Stimulated activated CD8-positive, alpha-beta memory T cell treated with anti-CD3 and anti-CD28 coated beads, Interleukin-12 subunit alpha, Interleukin-12 subunit beta, amount 100 ng/mL, for 1 hour (primary cell): ENCODE data around the gene ALLC.

Experiments used
- DNase-seq: peaks from one replicate; pipeline ENCODE4 v3.0.0-alpha.2; 2020; ENCODE audit warnings: low read depth

The ALLC gene

GRCh38 chr2:3679180-3679579 lies 21.2 kb downstream of the ALLC start:
- no peak for DNase-seq

DNA sequence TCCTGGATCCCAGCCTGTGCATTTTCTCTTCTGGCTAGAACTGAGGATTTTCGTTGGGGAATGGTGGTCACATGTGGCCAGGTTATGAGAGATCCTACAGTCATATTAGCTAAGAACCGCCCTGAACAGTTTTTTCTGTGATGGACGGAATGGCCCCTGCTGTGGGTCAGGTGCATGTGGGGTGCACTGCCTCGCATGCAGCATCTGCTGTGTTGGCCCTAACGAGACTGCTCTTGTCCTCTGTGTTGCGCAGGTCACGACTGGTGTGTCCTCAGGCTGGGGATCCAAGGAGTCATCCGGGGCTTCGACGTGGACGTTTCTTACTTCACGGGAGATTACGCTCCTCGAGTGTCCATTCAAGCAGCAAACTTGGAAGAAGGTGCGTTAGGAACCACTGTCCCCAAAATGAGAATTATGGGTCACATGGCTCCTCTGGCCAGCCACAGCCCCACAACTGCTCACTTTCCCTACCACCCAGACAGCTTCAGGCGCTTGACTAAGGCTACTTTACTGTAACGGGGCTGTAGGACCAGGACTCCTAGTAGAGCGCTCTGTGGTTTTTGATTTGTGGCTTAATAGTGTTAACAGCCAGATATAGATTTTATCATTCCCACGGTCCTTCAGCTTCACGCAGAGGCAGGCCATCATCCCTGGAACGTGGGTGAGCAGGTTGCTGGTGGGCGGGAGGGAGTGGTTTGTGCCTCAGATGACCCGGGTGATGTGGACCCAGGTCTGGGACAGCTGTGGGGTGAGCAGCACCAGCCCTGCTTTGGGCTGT lies 21.8 kb downstream of the ALLC start:
- no peak for DNase-seq

DNA sequence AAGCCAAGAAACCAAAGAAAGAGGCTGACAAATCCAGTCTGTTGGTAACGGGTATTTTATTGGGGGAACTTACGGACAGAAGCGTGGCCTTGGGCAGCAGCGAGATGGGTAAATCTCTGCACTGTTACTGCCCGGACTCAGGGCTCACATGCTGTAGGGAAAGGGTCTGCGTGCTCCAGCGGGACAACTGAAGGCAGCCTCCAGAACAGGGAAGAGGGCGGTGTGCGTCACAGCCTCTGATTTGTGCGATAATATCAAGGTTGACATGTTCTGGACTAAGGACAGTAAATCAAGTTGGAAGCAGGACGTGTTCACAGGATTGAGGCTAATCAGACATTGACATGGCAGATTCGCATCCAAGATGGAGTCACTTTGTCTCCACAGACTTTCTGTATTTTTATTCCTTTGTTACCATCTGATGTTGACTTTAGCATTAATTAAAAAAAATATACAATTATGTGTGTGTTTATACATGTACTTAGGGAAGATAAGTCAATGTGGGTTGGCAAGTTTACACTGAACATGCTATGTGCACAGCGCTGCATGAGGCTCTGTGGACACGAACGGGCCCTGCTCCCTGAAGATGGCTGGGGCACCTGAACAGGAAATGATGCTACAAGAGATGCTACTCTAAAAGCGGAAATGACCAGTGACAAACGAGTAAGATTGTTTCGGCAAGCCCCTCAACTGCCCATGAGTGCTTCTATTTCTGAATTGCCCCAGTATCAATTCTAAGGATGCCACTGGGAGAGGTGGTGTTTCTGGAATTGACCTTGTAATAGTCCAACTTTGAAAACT lies 22.7 kb downstream of the ALLC start:
- no peak for DNase-seq

- no peak for DNase-seq
Observed at GRCh38 chr2:3681625-3682024, 23.6 kb downstream of the ALLC start.

GRCh38 chr2:3682811-3683210 lies 24.8 kb downstream of the ALLC start:
- DNase-seq: no peak

DNA sequence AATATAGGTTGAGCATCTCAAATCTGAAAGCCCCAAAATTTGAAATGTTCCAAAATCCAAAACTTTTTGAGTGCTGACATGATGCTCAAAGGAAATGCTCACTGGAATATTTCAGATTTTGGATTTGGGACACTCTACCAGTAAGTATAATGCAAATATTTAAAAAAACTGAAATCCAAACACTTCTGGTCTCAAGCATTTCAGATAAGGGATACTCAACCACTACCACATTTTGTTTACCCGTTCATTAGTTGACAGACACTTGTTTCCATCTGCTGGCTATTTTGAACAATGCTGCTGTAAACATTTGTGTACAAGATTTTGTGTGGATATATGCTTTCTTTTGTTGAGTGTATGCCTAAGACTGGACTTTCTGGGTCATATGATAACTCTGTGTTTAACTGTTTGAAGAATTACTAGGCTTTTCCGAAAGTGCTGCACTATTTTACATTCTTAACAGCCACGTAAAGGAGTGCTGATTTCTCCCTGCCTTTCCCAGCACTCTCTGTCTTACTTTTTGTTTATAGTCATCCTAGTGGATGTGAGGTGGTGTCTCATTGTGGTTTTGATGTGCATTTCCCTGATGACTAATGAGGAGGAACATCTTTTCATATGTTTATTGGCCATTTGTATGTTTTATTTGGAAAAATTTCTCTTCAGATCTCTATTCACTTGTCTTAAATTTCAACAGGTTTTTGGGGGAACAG lies 25.9 kb downstream of the ALLC start:
- DNase-seq: no peak

DNA sequence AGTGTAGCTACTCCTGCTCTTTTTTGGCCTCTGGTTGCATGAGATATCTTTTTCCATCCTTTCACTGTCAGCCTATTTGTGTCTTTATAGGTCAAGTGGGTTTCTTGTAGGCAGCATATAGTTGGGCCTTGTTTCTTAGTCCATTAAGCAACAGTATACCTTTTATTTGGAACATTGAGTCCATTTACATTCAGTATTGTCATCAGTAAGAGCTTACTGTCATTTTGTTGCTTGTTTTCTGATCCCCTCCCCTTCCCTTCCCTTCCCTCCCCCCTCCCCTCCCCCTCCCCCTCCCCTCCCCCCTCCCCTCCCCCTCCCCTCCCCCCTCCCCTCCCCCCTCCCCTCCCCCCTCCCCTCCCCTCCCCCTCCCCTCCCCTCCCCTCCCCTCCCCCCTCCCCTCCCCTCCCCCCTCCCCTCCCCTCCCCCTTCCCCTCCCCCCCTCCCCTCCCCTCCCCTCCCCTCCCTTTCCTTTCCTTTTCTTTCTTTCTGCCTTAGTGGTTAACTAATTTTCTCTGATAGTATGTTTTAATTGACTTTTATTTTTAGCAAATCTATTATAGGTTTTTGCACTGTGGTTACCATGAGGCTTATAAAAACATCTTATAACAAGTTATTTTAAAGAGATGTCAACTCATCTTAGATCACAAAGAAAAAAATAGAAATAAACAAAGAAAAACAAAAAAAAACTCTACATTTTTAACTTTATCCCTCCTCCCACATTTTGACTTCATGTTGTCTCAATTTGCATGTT lies 32.2 kb downstream of the ALLC start:
- no peak for DNase-seq

DNA sequence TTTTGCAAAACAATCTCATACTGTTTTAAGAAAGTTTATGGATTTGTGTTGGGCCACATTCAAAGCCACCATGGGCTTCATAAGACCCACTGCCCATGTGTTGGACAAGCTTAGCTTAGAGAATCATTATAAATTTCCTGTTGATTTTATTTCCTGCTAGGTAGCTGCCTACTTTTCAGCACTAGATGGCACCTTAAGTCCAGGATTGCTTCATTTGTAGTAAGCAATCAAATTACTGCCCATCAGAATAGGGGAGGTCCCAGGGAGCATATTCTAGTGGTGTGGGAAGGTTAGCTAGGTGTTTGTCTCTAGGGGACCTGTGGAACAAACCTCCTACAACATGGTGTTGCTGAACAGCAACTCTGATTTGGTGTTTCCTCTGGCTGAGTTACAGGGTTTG lies 34.4 kb downstream of the ALLC start:
- no peak for DNase-seq

GRCh38 chr2:3696545-3696944 lies 38.5 kb downstream of the ALLC start:
- DNase-seq: no peak

- DNase-seq: no peak
Observed at GRCh38 chr2:3701071-3701470, 43.1 kb downstream of the ALLC start.

- DNase-seq: no peak
Observed at GRCh38 chr2:3703236-3703756, 45.3 kb downstream of the ALLC start, which contains the start of gene DCDC2C. Gene DCDC2C, plus strand, starts transcription at chr2:3703575. Its CDS starts 177 bp downstream, at chr2:3703752.

DNA sequence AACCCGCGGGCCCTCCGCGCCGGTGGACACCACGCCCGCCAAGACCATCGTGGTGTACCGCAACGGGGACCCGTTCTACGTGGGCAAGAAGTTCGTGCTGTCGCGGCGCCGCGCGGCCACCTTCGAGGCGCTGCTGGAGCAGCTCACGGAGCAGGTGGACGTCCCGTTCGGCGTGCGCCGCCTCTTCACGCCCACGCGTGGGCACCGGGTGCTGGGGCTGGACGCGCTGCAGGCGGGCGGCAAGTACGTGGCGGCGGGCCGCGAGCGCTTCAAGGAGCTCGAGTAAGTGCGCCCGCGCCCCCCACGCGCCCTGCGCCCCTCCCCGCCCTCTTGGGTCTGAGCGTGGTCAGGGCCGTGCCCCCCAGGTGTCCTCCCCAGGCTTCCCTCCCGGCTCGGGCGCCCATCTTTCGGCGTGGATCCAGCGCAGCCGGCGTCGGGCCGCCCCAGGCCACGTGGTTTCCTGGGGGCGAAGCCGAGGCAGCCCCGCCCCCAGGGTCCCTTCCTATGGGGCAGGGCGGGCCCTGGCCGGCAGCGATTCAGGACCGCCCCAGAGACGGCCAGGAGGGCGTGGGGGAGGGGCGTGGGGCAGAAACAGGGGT lies 45.9 kb downstream of the ALLC start:
- no peak for DNase-seq

DNA sequence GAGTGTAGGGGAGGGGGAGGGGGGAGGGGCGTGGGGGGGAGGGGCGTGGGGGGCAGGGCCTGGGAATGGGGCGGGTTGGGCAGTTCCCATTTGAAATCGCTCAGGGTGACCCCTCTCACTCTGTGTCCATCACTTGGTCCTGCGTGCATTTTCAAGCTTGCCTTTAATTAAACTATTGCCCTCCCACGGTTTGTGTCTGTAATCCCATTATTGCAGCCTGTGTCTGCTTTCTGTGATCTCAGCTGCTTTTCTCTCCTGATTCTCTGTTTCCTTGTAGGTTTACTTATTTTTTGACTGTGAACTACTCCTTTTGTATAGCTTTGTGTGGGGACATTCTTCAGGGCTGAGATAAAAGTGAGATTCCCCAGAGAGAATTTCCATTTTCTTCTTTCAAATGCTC lies 46.7 kb downstream of the ALLC start:
- no peak for DNase-seq

- DNase-seq: no peak
Observed at GRCh38 chr2:3705782-3706181, 47.8 kb downstream of the ALLC start.

GRCh38 chr2:3706892-3707291 lies 48.9 kb downstream of the ALLC start:
- no peak for DNase-seq

DNA sequence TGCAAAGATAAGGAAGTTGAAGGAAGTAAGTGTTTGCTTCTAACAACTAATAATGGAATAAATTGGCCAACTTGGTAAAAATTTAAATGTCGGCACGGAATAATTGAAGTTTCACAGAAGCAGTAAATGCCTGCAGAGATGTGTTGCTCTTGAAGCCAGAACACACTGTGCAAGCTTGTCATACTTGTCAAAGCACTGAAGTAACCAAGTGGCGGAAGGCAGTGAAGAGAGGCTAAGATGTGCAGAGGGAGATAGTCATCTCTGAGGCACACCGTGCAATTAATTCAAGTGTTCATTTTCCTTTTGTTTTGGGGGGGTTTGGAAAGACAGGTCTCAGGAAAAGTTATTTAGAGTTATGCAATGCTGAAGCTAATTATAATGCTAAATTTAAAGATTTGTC lies 50.6 kb downstream of the ALLC start:
- no peak for DNase-seq

GRCh38 chr2:3709225-3709624 lies 51.2 kb downstream of the ALLC start:
- DNase-seq: no peak

DNA sequence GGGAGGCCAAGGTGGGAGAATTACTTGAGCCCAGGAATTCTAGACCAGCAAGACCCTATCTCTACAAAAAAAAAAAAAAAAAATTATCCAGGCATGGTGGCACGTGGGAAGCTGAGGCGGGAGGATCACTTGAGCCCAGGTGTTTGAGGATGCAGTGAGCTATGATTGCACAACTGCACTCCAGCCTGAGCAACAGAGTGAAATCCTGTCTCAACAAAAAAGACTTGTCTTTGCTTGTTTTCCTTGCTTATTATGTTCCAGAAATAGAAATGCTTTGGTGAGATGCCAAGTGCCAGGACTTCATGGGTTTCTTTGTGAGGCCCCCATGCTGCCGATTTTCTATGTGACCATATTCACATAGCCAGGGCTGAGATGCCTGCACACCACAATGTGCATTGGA lies 54.4 kb downstream of the ALLC start:
- no peak for DNase-seq

GRCh38 chr2:3712831-3713503 lies 55.0 kb downstream of the ALLC start:
- no peak for DNase-seq

DNA sequence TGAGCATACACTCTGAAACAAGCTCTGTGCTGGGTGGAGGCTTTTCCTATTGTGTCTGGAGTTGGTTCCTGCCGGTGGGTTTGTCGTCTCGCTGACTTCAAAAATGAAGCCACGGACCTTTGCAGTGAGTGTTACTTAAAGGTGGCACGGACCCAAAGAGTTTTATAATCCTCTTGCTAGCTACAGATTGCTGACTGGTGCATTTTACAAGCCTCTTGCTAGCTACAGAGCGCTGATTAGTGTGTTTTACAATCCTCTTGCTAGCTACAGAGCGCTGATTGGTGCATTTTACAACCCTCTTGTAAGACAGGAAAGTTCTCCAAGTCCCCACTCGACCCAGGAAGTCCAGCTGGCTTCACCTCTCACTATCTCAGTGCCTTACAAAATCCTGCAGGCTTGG lies 60.7 kb downstream of the ALLC start:
- DNase-seq: no peak

DNA sequence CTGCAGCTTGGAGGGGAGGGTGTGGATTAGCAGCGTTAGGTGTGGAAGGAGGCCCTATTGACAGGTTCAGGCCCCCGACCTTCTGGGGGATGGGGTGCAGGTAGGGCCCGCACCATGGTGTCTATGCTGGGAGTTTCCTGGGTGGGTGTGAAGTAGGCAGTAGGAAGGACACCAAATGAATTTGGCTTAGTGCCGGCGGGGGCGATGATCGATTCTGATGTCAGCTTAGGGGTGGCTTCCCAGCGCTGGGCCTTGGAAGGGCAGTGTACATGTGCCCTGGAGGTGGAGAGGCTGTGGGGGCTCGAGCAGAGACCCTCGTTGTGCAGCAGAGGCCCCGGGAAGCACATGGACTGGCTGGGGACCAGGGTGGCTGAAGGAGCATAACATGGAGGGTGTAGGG lies 67.0 kb downstream of the ALLC start:
- DNase-seq: no peak
